GM18511 (cell line): Measurements from ENCODE around the gene MINDY3.

Experiments
- ATAC-seq: cut with Tn5 transposase; IDR thresholded peaks from one replicate; pipeline ENCODE4 v1.9.1; 2021; ENCODE audit warnings: mild to moderate bottlenecking, moderate library complexity; ENCODE audit not compliant: unreplicated experiment

Gene MINDY3

DNA sequence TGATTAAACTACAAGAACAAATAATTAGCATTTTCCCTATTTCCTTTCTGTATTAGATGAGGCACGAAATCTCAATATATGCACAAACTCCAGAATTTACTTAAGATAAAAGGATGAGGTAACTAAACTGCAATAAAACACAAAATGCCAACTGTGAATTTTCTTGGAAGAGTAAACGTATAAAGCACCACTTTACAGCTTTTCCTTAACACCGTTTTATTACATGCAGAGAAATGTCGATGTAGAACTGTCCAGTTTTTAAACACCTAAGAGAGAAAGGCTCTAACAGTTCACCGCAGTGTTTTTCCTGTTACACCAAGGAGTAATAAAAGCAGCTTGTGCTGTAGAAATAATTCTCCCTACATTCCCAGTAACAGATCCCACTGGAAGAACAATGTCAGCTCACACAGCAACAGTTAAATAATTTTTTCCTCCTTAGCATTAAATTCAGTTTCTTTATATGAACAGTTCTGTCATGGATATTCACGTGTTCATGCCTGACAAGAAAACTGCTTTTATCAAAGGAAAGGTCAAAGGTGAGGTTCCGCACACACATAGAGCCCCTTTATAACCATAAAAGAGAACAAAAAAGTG, 52.0 kb downstream of the MINDY3 start:
- no peak for ATAC-seq

GRCh38 chr10:15805395-15806058, 54.8 kb downstream of the MINDY3 start:
- no peak for ATAC-seq

GRCh38 chr10:15804109-15804508, 56.2 kb downstream of the MINDY3 start:
- ATAC-seq: no peak

GRCh38 chr10:15802375-15802949, 57.8 kb downstream of the MINDY3 start:
- ATAC-seq: no peak

- ATAC-seq: no peak
Observed at GRCh38 chr10:15801641-15802040, 58.7 kb downstream of the MINDY3 start.

DNA sequence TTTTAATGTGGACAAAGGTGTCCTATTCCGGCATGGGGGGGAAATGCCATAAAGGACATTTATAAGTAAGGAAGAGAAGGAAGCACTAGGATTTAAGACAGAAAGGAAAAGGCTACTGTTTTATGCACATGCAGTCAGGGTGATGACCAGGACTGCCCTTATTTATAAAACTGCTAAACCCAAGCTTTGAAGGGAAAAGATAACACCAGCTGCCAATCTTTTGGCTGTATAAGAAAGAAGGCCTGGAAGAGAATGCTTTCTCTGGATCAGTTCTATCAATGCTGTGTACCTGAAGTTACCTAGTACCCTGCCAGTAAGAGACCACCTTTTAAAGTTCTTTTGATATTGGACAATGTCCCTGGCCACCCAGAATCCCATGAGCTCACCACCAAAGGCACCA, 59.2 kb downstream of the MINDY3 start:
- ATAC-seq: no peak

- ATAC-seq: no peak
Observed at GRCh38 chr10:15797346-15797745, 63.0 kb downstream of the MINDY3 start.

DNA sequence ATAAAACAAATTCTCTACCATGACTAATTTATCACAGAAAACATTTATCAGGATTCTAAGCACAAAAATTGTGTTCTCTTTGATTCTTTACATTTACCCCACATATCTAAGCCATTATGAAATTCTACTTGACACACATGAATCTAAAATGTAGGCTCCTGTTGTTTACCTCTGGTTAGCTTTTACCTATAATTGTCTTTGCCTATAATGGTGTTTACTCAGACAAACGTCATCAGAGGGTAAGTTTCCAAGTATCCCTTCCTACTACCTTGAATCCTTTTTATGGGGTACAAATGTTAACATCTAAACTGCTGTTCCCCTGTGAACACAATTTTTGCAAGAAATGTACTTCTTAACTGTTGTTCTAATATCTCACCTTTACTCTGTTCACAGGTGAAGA, 63.5 kb downstream of the MINDY3 start:
- no peak for ATAC-seq

DNA sequence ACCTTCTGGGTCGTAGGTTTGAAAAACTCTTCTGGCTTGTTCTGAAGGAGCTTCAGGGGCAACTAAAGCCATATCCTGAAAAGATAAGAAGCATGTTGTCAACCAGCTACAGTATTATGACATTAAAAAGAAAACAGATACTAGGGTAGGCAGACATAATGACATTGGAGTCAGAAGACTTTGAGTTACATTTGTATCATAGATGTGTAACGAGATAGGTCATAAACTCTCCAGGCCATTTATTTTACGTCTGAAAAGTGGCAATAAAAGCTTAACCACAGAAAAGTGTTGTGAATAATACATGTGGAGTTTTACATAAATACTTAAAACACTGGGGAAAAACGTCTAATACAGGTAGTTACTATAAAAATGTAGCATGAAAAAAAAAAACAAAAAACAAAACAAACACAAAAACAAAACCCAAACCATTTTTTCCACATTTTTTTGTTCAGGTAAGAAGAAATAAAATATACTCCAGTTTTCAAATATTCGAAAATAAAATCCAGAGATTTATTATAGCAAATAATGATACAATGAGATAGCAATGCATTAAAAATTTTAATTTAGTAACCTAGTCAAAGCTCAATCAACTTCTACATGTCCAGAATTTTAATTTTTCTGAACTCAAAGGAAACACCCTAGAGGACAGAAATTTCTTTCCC, 64.1 kb downstream of the MINDY3 start:
- no peak for ATAC-seq

GRCh38 chr10:15795036-15795792, 65.1 kb downstream of the MINDY3 start:
- no peak for ATAC-seq

DNA sequence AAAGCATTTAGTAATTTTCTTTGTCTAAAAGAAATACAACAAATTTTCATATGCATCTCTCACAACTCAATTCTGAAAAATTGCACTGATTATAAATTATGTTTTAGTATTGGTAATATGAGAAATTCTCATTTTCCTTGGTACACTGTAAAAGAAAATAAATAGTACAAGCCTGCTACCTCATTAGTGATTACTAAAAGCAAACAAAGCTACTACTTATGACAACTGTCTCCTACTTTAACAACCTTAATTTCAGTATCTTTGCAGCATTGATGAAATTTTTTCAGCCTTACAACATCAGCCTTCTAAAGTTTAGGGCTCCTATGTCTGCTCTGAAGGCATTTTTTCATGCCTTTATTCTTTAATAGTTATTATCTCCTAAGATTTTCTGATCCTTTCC, 65.7 kb downstream of the MINDY3 start:
- ATAC-seq: no peak

DNA sequence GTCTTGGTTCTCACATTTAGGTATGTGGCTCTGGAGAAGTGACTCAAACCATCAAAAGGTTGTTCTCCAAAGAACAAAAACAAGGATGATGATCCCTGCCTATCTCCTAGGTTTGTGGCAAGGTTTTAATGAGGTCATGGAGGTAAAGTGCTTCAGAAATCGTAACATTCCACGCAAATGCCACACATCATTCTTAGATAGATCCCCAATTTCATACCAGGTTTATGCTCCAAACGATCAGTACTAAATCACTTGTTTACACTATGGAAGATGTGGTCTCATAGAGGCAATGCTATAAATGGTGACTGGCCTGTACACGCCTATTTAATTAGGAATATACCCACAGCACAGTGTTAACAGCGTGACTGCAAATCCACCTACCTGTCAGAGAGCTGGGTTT, 66.6 kb downstream of the MINDY3 start:
- no peak for ATAC-seq

DNA sequence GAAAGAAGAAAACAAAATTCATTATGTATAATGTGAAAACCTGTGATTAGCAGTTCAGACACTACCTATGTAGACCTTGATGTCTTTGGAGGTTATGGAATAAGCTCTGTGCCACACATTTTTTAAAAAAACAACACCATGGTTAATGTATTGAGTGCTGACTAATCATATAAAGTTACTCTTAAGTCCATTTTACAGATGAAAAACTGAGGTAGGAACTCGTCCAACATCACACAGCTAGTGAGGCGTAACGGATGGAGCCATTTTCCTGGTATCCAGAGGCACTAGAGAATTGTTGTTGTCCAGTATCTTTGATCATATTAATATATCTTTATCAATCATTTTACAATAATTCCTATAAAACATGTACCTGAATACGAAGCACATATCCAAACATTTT, 67.5 kb downstream of the MINDY3 start:
- no peak for ATAC-seq

DNA sequence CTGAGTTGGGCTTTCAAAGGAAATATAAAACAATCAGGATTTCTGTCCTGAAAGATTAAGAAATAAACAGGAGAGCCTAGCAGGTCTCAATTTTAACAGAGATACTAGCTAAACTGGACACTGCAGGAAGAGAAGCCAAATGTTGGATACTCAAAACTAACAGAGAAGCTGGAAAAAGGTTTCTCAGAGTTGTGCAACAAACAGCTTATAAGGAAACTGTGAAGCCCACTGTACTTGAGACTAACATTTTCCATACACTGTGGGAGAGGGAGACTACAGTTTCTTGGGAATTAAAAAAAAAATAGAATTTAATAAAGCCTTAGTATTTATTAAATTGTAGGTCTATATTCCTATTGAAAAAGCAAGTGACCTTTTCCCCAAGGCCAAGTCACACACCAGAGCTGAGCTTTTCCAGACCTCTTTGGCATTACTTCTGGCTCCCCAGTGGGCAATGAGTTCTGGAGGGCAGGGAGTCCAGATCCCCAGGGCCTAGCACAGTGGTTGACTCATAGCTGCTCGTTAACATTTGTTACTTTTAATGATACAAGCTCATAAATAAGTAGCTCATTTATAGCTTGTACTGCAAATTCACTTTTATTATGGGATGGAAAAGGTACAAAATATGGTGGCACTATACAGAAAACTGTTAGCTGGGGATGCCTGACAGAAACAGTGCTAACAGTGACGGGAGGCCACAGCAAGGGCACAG, 68.3 kb downstream of the MINDY3 start:
- ATAC-seq: no peak

DNA sequence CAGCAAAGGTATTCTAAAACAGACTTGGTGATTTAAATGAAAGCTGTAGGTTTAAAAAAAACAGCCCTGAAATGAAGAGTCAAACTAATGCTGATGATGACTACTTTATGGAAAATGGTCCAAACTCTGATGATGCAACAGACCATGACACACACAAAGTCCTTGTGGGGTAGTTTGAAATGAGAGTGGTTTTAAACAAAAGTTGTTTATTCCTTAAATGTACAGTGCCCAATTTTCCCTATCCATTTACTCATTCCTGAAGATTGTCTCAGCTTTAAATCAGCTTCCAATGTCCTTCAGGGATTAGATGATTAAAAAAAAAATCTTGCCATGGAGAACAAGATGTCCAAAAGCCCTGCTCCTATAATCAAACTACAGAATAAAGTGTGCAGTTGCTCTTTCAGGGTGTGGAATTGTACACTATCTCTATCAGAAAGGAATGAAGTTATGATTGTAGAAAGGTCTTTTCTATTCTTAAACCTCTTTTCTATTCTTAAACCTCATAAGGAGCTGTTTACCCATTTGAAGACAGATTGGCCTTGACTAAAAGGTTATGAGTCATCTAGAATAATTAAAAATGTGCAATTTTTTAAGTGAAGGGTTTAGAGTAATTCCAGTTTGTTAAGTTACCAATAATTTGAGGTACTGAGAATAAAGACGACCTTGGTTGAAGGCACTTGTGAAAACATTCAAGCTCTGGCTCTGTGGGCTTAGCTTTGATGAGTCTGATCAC, 70.3 kb downstream of the MINDY3 start:
- no peak for ATAC-seq

DNA sequence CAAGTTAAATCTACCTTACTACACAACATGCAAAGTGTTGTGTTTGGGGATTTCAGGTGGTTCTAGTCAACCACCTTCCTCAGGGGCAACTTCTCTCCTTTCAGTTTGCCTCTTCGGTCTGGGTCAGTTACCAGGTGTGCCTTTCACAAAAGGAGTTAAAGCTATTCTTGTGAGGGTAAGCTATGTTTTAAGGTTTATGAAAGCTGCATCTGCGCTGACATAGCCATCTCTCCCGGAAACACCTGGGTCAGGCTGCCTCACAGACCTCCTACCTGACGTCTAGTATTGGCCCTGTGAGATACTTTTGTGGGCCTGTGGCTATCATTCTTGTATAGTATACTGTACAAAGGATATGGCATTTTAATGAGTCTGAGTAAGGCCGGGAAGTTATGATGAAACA, 72.9 kb downstream of the MINDY3 start:
- ATAC-seq: no peak

- no peak for ATAC-seq
Observed at GRCh38 chr10:15784662-15785300, 75.5 kb downstream of the MINDY3 start.

- ATAC-seq: no peak
Observed at GRCh38 chr10:15783941-15784636, 76.2 kb downstream of the MINDY3 start.

GRCh38 chr10:15782851-15783250, 77.5 kb downstream of the MINDY3 start:
- ATAC-seq: no peak
